ENCODE results near the gene ZNF688. TPM values are rescaled to one million over a fixed set of nuclear protein-coding genes. Genes with fewer than 3 reads are reported as not detected.
"Not testable (repeated sequence)": the region's sequence is repeated elsewhere in the genome, so short reads cannot be mapped to it uniquely, and the experiment has no call there.

ZNF688 gene
- total RNA-seq, 1 donor from 2014 or later = 6.7 TPM

GRCh38 chr16:30557957-30558788 is 13.3 kb downstream of the ZNF688 start, which contains the start of gene ZNF764:
Gene ZNF764 (minus strand): TSS chr16:30558374. CDS start chr16:30558182, 192 bp downstream.
- peak; percentile 92 for DNase-seq (ENCODE audit: low read depth, low spot score)

- no peak for DNase-seq (ENCODE audit: low read depth, low spot score)
Observed at GRCh38 chr16:30557707-30557956, 13.9 kb downstream of the ZNF688 start.

GRCh38 chr16:30556125-30556473 is 15.4 kb downstream of the ZNF688 start:
- DNase-seq (ENCODE audit: low read depth, low spot score) = no peak

- no peak for DNase-seq (ENCODE audit: low read depth, low spot score)
Observed at GRCh38 chr16:30555315-30556124, 16.0 kb downstream of the ZNF688 start.

- no peak for DNase-seq (ENCODE audit: low read depth, low spot score)
Observed at GRCh38 chr16:30554557-30555314, 16.8 kb downstream of the ZNF688 start.

- DNase-seq (ENCODE audit: low read depth, low spot score) = no peak
Observed at GRCh38 chr16:30553393-30553899, 18.1 kb downstream of the ZNF688 start.

GRCh38 chr16:30552956-30553355 is 18.6 kb downstream of the ZNF688 start:
- DNase-seq (ENCODE audit: low read depth, low spot score) = no peak

- DNase-seq (ENCODE audit: low read depth, low spot score) = no peak
Observed at GRCh38 chr16:30551781-30552180, 19.7 kb downstream of the ZNF688 start.

- DNase-seq (ENCODE audit: low read depth, low spot score) = no peak
Observed at GRCh38 chr16:30548416-30549253, 22.9 kb downstream of the ZNF688 start.

- DNase-seq (ENCODE audit: low read depth, low spot score) = no peak
Observed at GRCh38 chr16:30546115-30546514, 25.4 kb downstream of the ZNF688 start.

- no peak for DNase-seq (ENCODE audit: low read depth, low spot score)
Observed at GRCh38 chr16:30543067-30543466, 28.4 kb downstream of the ZNF688 start.

- no peak for DNase-seq (ENCODE audit: low read depth, low spot score)
Observed at GRCh38 chr16:30541502-30542329, 29.8 kb downstream of the ZNF688 start.

- not testable (repeated sequence) for DNase-seq (ENCODE audit: low read depth, low spot score)
Observed at GRCh38 chr16:30540916-30541464, 30.5 kb downstream of the ZNF688 start.

- not testable (repeated sequence) for DNase-seq (ENCODE audit: low read depth, low spot score)
Observed at GRCh38 chr16:30539986-30540526, 31.5 kb downstream of the ZNF688 start.

- no peak for DNase-seq (ENCODE audit: low read depth, low spot score)
Observed at GRCh38 chr16:30539000-30539964, 32.2 kb downstream of the ZNF688 start.

GRCh38 chr16:30536391-30537024 is 35.0 kb downstream of the ZNF688 start:
- DNase-seq (ENCODE audit: low read depth, low spot score) = not testable (repeated sequence)

- peak; percentile 33 for DNase-seq (ENCODE audit: low read depth, low spot score)
Observed at GRCh38 chr16:30535777-30536190, 35.7 kb downstream of the ZNF688 start.
